GM18502 (cell line): ENCODE measurements around the gene TLCD3A.
"Not testable (repeated sequence)": the region's sequence is repeated elsewhere in the genome, so short reads cannot be mapped to it uniquely, and the experiment has no call there.

Experiments
- ATAC-seq: cut with Tn5 transposase; IDR thresholded peaks from one replicate; pipeline ENCODE4 v1.9.1; 2021; ENCODE audit warnings: mild to moderate bottlenecking; ENCODE audit not compliant: unreplicated experiment, poor library complexity

TLCD3A gene

GRCh38 chr17:732067-732901 lies at the start of gene TLCD3A:
Gene TLCD3A, plus strand, starts transcription at chr17:732596. Its CDS starts 52 bp downstream, at chr17:732648.
- ATAC-seq: no peak

GRCh38 chr17:683040-683439 lies 49.4 kb upstream of the TLCD3A start:
- ATAC-seq: no peak

- ATAC-seq: no peak
Observed at GRCh38 chr17:683499-684254, 48.7 kb upstream of the TLCD3A start.

GRCh38 chr17:685006-685405 lies 47.4 kb upstream of the TLCD3A start:
- no peak for ATAC-seq

GRCh38 chr17:688100-688989 lies 44.1 kb upstream of the TLCD3A start:
- no peak for ATAC-seq

GRCh38 chr17:689556-690275 lies 42.7 kb upstream of the TLCD3A start:
- ATAC-seq: no peak

GRCh38 chr17:690361-690760 lies 42.0 kb upstream of the TLCD3A start:
- no peak for ATAC-seq

GRCh38 chr17:691423-691822 lies 41.0 kb upstream of the TLCD3A start:
- no peak for ATAC-seq

- no peak for ATAC-seq
Observed at GRCh38 chr17:692116-692515, 40.3 kb upstream of the TLCD3A start.

- no peak for ATAC-seq
Observed at GRCh38 chr17:693791-694638, 38.4 kb upstream of the TLCD3A start.

- ATAC-seq: no peak
Observed at GRCh38 chr17:696369-696768, 36.0 kb upstream of the TLCD3A start.

GRCh38 chr17:697682-698081 lies 34.7 kb upstream of the TLCD3A start:
- ATAC-seq: no peak

GRCh38 chr17:698096-698495 lies 34.3 kb upstream of the TLCD3A start:
- not testable (repeated sequence) for ATAC-seq

- no peak for ATAC-seq
Observed at GRCh38 chr17:699345-699744, 33.1 kb upstream of the TLCD3A start.

GRCh38 chr17:700504-701094 lies 31.8 kb upstream of the TLCD3A start:
- ATAC-seq: no peak

- no peak for ATAC-seq
Observed at GRCh38 chr17:703081-703875, 29.1 kb upstream of the TLCD3A start.

- no peak for ATAC-seq
Observed at GRCh38 chr17:704111-704864, 28.1 kb upstream of the TLCD3A start.
